ENCODE measurements around the gene WDR38.

Gene WDR38, protein sequence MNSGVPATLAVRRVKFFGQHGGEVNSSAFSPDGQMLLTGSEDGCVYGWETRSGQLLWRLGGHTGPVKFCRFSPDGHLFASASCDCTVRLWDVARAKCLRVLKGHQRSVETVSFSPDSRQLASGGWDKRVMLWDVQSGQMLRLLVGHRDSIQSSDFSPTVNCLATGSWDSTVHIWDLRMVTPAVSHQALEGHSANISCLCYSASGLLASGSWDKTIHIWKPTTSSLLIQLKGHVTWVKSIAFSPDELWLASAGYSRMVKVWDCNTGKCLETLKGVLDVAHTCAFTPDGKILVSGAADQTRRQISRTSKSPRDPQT

DNA sequence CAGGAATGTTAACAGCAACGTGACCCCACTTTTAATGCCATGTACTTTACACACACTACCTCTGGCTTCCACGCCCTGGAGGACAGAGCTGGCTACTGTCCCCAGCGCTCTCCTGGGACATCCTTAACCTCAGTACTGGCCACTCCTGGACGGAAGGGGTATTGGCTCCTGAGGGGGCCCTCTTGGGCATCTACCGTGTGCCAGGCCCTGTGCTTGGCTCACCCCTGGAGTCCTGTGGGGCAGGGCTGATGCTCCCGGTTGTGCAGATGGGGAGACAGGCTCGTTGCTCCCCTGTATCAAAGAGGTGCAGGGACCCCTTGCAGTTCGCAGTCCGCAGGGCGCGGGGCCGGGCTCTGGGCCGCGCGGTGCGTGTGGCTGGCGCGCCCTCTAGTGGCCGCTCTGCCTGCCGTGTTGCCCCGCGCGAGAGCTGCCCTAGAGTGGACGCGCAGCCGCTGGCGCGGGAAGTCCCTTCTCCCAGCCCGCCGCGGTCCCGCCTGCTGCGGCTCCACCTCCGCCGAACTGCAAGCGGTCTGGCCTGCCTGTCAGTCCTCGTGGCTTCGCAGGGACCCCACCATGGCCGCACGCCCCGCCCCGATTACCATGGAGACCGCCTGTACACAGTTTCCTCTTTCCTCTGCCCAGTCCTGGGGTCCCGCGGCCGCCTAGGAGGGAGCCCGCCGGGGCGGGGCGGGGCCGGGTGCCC is at the start of gene WDR38:
Gene WDR38 (plus strand): TSS at position 632 of the 703 bp plus-strand sequence. CDS start 72 bp downstream, outside the sequence.
- H3K4me3 ChIP-seq (ENCODE audit: low read depth, low read length), result peak within 1 kb of the TSS; percentile 57
- TF ChIP-seq, protein P1, sequence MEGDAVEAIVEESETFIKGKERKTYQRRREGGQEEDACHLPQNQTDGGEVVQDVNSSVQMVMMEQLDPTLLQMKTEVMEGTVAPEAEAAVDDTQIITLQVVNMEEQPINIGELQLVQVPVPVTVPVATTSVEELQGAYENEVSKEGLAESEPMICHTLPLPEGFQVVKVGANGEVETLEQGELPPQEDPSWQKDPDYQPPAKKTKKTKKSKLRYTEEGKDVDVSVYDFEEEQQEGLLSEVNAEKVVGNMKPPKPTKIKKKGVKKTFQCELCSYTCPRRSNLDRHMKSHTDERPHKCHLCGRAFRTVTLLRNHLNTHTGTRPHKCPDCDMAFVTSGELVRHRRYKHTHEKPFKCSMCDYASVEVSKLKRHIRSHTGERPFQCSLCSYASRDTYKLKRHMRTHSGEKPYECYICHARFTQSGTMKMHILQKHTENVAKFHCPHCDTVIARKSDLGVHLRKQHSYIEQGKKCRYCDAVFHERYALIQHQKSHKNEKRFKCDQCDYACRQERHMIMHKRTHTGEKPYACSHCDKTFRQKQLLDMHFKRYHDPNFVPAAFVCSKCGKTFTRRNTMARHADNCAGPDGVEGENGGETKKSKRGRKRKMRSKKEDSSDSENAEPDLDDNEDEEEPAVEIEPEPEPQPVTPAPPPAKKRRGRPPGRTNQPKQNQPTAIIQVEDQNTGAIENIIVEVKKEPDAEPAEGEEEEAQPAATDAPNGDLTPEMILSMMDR (IDR thresholded peaks at IDR 0.05; ENCODE audit: borderline replicate concordance, insufficient read depth, low read depth, low read length), result peak; percentile 91

DNA sequence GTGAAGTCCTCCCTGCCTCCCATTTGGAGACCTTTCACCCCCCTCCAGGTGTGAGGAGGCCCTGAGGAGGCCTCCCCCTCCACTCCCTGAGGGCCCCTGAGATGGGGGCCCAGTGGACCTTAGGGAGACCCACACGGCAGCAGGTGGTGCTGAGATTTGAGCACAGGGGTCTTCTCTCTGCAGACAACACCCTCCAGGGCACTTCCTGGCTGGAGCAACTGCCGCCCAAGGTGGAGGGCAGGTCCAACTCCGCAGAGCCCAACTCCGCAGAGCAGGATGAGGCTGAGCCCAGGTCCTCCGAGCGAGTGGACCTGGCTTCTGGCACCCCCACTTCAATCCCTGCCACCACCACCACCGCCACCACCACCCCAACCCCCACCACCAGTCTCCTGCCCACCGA is 49.3 kb upstream of the WDR38 start:
- H3K4me3 ChIP-seq (ENCODE audit: low read depth, low read length), result no peak overlapping the region
- TF ChIP-seq, protein P1 (IDR thresholded peaks at IDR 0.05; ENCODE audit: borderline replicate concordance, insufficient read depth, low read depth, low read length), result no peak

DNA sequence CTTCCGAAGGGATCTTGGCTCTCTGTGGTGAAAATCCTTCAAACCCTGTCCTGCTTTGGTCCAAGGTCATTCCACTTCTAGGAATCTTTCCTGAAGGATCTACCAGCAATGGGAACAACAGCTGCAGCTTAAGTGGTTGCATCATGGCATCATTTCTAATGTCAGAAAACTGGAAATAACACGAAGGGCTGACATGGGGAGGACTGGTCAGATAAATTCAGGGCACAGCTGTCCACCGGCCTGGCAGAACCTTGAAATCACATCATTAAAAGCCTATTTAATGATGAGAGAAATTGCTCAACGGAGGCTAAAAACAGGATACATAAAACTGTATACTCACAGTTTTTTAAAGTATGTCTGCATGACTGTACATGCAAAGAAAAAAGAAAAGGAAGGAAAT is 48.1 kb upstream of the WDR38 start:
- TF ChIP-seq, protein P1 (IDR thresholded peaks at IDR 0.05; ENCODE audit: borderline replicate concordance, insufficient read depth, low read depth, low read length), result no peak
- H3K4me3 ChIP-seq (ENCODE audit: low read depth, low read length), result no peak overlapping the region

DNA sequence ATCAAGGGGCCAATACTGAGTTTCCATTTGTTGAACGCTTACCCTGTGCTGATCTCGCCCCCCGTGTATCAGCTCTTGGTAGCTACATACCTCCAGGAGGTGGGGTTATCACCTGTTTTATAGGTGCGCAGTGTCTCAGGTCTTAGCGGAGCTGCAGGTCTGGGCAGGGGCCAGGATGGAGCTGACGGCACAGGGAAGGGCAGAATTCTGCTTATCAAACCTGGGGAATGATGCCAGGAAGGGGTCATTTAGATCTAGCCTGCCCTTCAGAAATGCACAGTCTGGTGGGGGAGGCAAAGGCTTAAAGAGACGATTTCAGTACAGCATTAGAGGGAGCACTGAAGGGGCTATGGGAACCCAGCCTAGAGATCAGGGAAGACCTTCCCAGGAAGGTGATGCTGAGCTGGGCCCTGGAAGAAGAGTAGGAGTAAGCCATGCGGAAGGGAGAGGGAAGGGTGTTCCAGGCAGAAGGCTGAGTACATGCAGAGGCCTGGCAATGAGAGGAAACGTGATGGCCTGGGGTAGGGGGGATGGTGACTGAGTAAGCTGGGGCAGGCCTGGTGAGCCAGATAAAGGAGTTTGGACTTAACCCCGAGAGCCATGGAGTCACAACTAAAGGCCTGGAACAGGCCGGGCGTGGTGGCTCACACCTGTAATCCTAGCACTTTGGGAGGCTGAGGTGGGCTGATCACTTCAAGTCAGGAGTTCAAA is 44.9 kb upstream of the WDR38 start:
- no peak overlapping the region for H3K4me3 ChIP-seq (ENCODE audit: low read depth, low read length)
- TF ChIP-seq, protein P1 (IDR thresholded peaks at IDR 0.05; ENCODE audit: borderline replicate concordance, insufficient read depth, low read depth, low read length), result no peak

DNA sequence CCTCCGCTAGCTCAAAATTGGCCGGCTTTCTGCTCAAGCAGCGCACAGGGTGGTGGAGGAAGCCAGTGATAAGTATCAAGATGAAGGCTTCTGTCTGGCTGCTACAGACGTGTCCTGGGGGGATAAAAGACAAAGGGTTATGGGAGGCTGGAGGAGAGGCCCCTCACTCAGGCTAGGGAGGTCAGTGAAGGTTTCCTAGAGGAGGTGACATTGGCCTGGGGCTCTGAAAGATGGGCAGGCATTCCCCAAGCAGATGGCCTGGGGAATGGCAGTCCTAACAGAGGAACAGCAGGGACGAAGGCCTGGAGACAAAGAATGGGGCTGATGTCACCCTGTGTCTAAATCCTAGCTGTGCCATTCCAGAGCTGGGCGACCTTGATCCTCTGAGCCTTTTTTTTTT is 44.0 kb upstream of the WDR38 start:
- TF ChIP-seq, protein P1 (IDR thresholded peaks at IDR 0.05; ENCODE audit: borderline replicate concordance, insufficient read depth, low read depth, low read length), result no peak
- H3K4me3 ChIP-seq (ENCODE audit: low read depth, low read length), result no peak overlapping the region

DNA sequence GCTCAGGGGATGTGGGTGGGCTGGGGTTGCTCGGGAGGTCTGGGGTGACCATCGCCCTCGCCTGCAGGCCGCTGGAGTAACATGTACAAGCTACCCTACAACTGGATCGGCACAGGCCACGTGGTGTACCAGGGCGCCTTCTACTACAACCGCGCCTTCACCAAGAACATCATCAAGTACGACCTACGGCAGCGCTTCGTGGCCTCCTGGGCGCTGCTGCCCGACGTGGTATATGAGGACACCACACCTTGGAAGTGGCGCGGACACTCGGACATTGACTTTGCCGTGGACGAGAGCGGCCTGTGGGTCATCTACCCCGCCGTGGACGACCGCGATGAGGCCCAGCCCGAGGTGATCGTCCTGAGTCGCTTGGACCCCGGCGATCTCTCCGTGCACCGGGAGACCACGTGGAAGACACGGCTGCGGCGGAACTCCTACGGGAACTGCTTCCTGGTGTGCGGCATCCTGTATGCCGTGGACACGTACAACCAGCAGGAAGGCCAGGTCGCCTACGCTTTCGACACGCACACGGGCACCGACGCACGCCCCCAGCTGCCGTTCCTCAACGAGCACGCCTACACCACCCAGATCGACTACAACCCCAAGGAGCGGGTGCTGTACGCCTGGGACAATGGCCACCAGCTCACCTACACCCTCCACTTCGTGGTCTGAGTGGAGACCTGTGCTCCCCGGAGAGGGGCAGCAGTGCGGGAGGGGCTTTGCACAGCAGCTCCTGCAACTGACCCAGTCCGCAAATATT is 43.3 kb upstream of the WDR38 start:
- H3K4me3 ChIP-seq (ENCODE audit: low read depth, low read length), result no peak overlapping the region
- TF ChIP-seq, protein P1 (IDR thresholded peaks at IDR 0.05; ENCODE audit: borderline replicate concordance, insufficient read depth, low read depth, low read length), result no peak

Data from GM12875 (cell line).